IMR-90 (cell line): Measurements from ENCODE around the gene HDAC8. TPM values are rescaled to one million over a fixed set of nuclear protein-coding genes. Genes with fewer than 3 reads are reported as not detected.

Source experiments
- ATAC-seq: fragments of 200-7000 bp; cut with Tn5 transposase; 2 replicates; pipeline ENCODE4 v1.9.1; 2020; ENCODE audit warnings: low read depth, mild to moderate bottlenecking, moderate library complexity
- BruUV-seq: library from RNA; stranded (reverse); fragments of 400-500 nt; replicated peaks from 2 replicates; lab custom pipeline; 2021; lab: Mats Ljungman, UMichigan
- CTCF ChIA-PET: fragments of 300-600 bp; formaldehyde crosslinking; extraction: SDS; loops from one replicate; lab custom pipeline; 2021; ENCODE audit warnings: antibody characterized with exemption; lab: Yijun Ruan, JAX
- POLR2A ChIA-PET: fragments of 300-600 bp; sonication (Branson Sonifier 250); formaldehyde crosslinking; loops from one replicate; lab custom pipeline; 2022; ENCODE audit warnings: antibody characterized with exemption; ENCODE audit not compliant: unreplicated experiment; lab: Charles Lee
- DNase-seq: peaks from one replicate; pipeline ENCODE4 v3.0.0; 2013
- H2AFZ ChIP-seq: replicated peaks from 2 replicates; pipeline ENCODE3; 2013; ENCODE audit warnings: low read length, mild to moderate bottlenecking; ENCODE audit not compliant: poor library complexity
- H2AK5ac ChIP-seq: 2 replicates; pipeline ENCODE4 v1.6.1; 2013; ENCODE audit warnings: low read depth, low read length, inconsistent platforms
- H2AK9ac ChIP-seq: replicated peaks from 2 replicates; pipeline ENCODE3; 2013; ENCODE audit warnings: mild to moderate bottlenecking, low read depth, low read length, moderate library complexity; ENCODE audit not compliant: poor library complexity
- H2BK120ac ChIP-seq: 2 replicates; pipeline ENCODE4 v1.6.1; 2013; ENCODE audit warnings: low read depth, low read length, inconsistent platforms
- H2BK15ac ChIP-seq: 3 replicates; pipeline ENCODE4 v1.6.1; 2013; ENCODE audit warnings: low read depth, low read length, inconsistent platforms
- H2BK20ac ChIP-seq: 2 replicates; pipeline ENCODE4 v1.6.1; 2013; ENCODE audit warnings: low read depth, mild to moderate bottlenecking, inconsistent platforms, low read length, moderate library complexity
- H2BK5ac ChIP-seq: 2 replicates; pipeline ENCODE4 v1.6.1; 2013; ENCODE audit warnings: mild to moderate bottlenecking, low read depth, low read length, inconsistent platforms; ENCODE audit not compliant: poor library complexity, severe bottlenecking
- H3K14ac ChIP-seq: replicated peaks from 2 replicates; pipeline ENCODE4 v1.6.1; 2013; ENCODE audit warnings: low read depth, low read length, inconsistent platforms
- H3K18ac ChIP-seq: 2 replicates; pipeline ENCODE4 v1.6.1; 2013; ENCODE audit warnings: low read depth, low read length, control low read depth
- H3K23ac ChIP-seq: 2 replicates; pipeline ENCODE4 v1.6.1; 2013; ENCODE audit warnings: low read depth, low read length, inconsistent platforms
- H3K27ac ChIP-seq: 2 replicates; pipeline ENCODE4 v1.5.1; 2013; ENCODE audit warnings: mild to moderate bottlenecking, control low read depth, low read length; ENCODE audit not compliant: insufficient read depth
- H3K27me3 ChIP-seq: 2 replicates; pipeline ENCODE4 v1.6.1; 2013; ENCODE audit warnings: low read length; ENCODE audit not compliant: control insufficient read depth, insufficient read depth
- H3K36me3 ChIP-seq: 2 replicates; pipeline ENCODE4 v1.6.1; 2013; ENCODE audit warnings: low read length, mixed read lengths; ENCODE audit not compliant: control insufficient read depth, insufficient read depth
- H3K4ac ChIP-seq: 2 replicates; pipeline ENCODE4 v1.6.1; 2013; ENCODE audit warnings: low read depth, low read length, inconsistent platforms
- H3K4me1 ChIP-seq: 2 replicates; pipeline ENCODE4 v1.6.1; 2013; ENCODE audit warnings: low read length, mixed read lengths; ENCODE audit not compliant: control insufficient read depth, insufficient read depth
- H3K4me2 ChIP-seq: 2 replicates; pipeline ENCODE4 v1.6.1; 2013; ENCODE audit warnings: low read depth, mild to moderate bottlenecking, control low read depth, low read length, moderate library complexity
- H3K4me3 ChIP-seq: 2 replicates; pipeline ENCODE4 v1.5.1; 2013; ENCODE audit warnings: low read depth, mild to moderate bottlenecking, control low read depth, low read length, moderate library complexity; ENCODE audit not compliant: insufficient read depth
- H3K56ac ChIP-seq: 2 replicates; pipeline ENCODE4 v1.6.1; 2013; ENCODE audit warnings: low read length, inconsistent platforms; ENCODE audit not compliant: insufficient read depth; ENCODE audit errors: extremely low read depth
- H3K79me1 ChIP-seq, 2 experiments: 2 replicates each; pipeline ENCODE4 v1.6.1; 2013; ENCODE audit warnings: low read length in 2 of 2, inconsistent platforms in 1 of 2, low read depth in 1 of 2
- H3K9ac ChIP-seq: 2 replicates; pipeline ENCODE4 v1.6.1; 2013; ENCODE audit warnings: low read depth, low read length, control low read depth
- H3K9me1 ChIP-seq: 2 replicates; pipeline ENCODE4 v1.6.1; 2013; ENCODE audit warnings: low read length, inconsistent platforms; ENCODE audit not compliant: insufficient read depth
- H3K9me3 ChIP-seq: 2 replicates; pipeline ENCODE4 v1.6.1; 2013; ENCODE audit warnings: low read length; ENCODE audit not compliant: control insufficient read depth, insufficient read depth
- H4K20me1 ChIP-seq: 2 replicates; pipeline ENCODE4 v1.6.1; 2013; ENCODE audit warnings: low read length, inconsistent platforms; ENCODE audit not compliant: insufficient read depth
- H4K5ac ChIP-seq: 2 replicates; pipeline ENCODE4 v1.6.1; 2013; ENCODE audit warnings: mild to moderate bottlenecking, low read depth, low read length, control low read depth
- H4K8ac ChIP-seq, 2 experiments: 2 replicates each; pipeline ENCODE4 v1.6.1; 2013; ENCODE audit warnings: low read depth in 2 of 2, low read length in 2 of 2, control low read depth in 1 of 2, inconsistent platforms in 1 of 2
- H4K91ac ChIP-seq: 2 replicates; pipeline ENCODE4 v1.6.1; 2013; ENCODE audit warnings: low read depth, low read length, inconsistent platforms; ENCODE audit not compliant: insufficient read depth
- MAFK ChIP-seq: IDR thresholded peaks from 2 replicates; pipeline ENCODE4 v1.6.1; 2012; ENCODE audit warnings: low read depth, low read length, improper control_type of control experiment
- MAZ ChIP-seq: IDR thresholded peaks from 2 replicates; pipeline ENCODE4 v1.6.1; 2012; ENCODE audit warnings: low read depth, mild to moderate bottlenecking, low read length, improper control_type of control experiment, moderate library complexity, borderline replicate concordance
- POLR2A ChIP-seq: IDR thresholded peaks from 2 replicates; pipeline ENCODE4 v1.6.1; 2012; ENCODE audit warnings: mild to moderate bottlenecking, low read depth, low read length
- RCOR1 ChIP-seq: IDR thresholded peaks from 2 replicates; pipeline ENCODE4 v1.6.1; 2012; ENCODE audit warnings: mild to moderate bottlenecking, low read length, improper control_type of control experiment; ENCODE audit not compliant: insufficient replicate concordance
- WGBS, 2 experiments: methylation state at CpG; one replicate each; pipeline versions ENCODE4 v1.1.5 to v1.1.7; 2013; ENCODE audit warnings: missing lambda C conversion rate in 2 of 2; ENCODE audit not compliant: insufficient read length in 1 of 2; ENCODE audit errors: extremely low coverage in 2 of 2; 5-methylcytosine and 5-hydroxymethylcytosine counted together
- dilution Hi-C: fragments of 300-500 bp; cut with HindIII; formaldehyde crosslinking; loops from one replicate; pipeline ENCODE4 v1.14.3; 2018; ENCODE audit warnings: low sequenced_read_pairs; ENCODE audit not compliant: unreplicated experiment
- in situ Hi-C: fragments of 300-500 bp; cut with MboI; formaldehyde crosslinking; loops from 3 replicates; pipeline ENCODE4 v1.14.3; 2019; ENCODE audit warnings: low sequenced_read_pairs, inconsistent platforms, mixed read lengths
- intact Hi-C: fragments of 100-400 bp; cut with micrococcal nuclease; formaldehyde crosslinking; loops from 2 replicates; pipeline ENCODE4 v1.10.0; 2022
- polyA plus RNA-seq, 3 experiments: library from polyadenylated mRNA; depleted of rRNA; stranded (reverse); fragments of >200 nt; gene quantifications; 2 replicates each; pipeline ENCODE4 v1.2.3, GENCODE V29; 2012; ENCODE audit warnings: low replicate concordance in 1 of 3
- total RNA-seq: library from RNA; depleted of rRNA; stranded (reverse); fragments of >200 nt; gene quantifications from 2 replicates; pipeline ENCODE4 v1.2.3, GENCODE V29; 2012

HDAC8 gene
- total and polyA plus RNA-seq, 2 of the 4 experiments (the other 2 are of a cell fraction), result 16.1 to 28.5 TPM

GRCh38 chrX:72376124-72376523 is 196.5 kb downstream of the HDAC8 start:
- H3K4me3 ChIP-seq, result no peak overlapping the region
- no peak overlapping the region for H2BK20ac ChIP-seq
- no peak overlapping the region for H2AFZ ChIP-seq
- dilution Hi-C loops (no loop called here), intact Hi-C loops (no loop called here), in situ Hi-C loops (no loop called here)
- no peak overlapping the region for H3K4me2 ChIP-seq
- H3K56ac ChIP-seq, result no peak overlapping the region
- TF ChIP-seq MAZ, result no peak
- no peak for TF ChIP-seq RCOR1
- peak; percentile 67 for TF ChIP-seq MAFK
- no peak for TF ChIP-seq POLR2A
- no TSS peak for BruUV-seq
- 100% methylated on average over 1 of the region's 9 CpGs; no CpG with 5 or more reads in 1 of the 2 experiments for WGBS, 2 experiments
- H3K23ac ChIP-seq, result no peak overlapping the region
- H3K9me1 ChIP-seq, result no peaks in the 10 kb centered on the region
- H3K18ac ChIP-seq, result no peak overlapping the region
- H2BK5ac ChIP-seq, result no peak overlapping the region
- no peaks in the 10 kb centered on the region for H4K20me1 ChIP-seq
- H3K79me1 ChIP-seq, result no peaks in the 10 kb centered on the region
- peaks cover 4% of the 10 kb centered on the region for H3K27me3 ChIP-seq
- ChIA-PET POLR2A (no interaction called here), CTCF (no interaction called here)
- no peak overlapping the region for H3K27ac ChIP-seq
- H3K36me3 ChIP-seq, result no peaks in the 10 kb centered on the region
- no peak overlapping the region for H2AK5ac ChIP-seq
- no peak overlapping the region for H2BK15ac ChIP-seq
- no peaks in the 10 kb centered on the region for H3K9me3 ChIP-seq
- H3K4me1 ChIP-seq, result no peaks in the 10 kb centered on the region
- H3K4ac ChIP-seq, result no peak overlapping the region
- no peak overlapping the region for H4K8ac ChIP-seq
- H2BK120ac ChIP-seq, result no peak overlapping the region
- H3K14ac ChIP-seq, result no peak overlapping the region
- H3K9ac ChIP-seq, result no peak overlapping the region
- no peak overlapping the region for H4K91ac ChIP-seq
- ATAC-seq (no peak), DNase-seq (no peak)
- no peak overlapping the region for H4K5ac ChIP-seq
- no peak overlapping the region for H2AK9ac ChIP-seq
